ENCODE data around the gene TAAR6.
"Not testable (repeated sequence)": the region's sequence is repeated elsewhere in the genome, so short reads cannot be mapped to it uniquely, and the experiment has no call there.

TAAR6 gene

DNA sequence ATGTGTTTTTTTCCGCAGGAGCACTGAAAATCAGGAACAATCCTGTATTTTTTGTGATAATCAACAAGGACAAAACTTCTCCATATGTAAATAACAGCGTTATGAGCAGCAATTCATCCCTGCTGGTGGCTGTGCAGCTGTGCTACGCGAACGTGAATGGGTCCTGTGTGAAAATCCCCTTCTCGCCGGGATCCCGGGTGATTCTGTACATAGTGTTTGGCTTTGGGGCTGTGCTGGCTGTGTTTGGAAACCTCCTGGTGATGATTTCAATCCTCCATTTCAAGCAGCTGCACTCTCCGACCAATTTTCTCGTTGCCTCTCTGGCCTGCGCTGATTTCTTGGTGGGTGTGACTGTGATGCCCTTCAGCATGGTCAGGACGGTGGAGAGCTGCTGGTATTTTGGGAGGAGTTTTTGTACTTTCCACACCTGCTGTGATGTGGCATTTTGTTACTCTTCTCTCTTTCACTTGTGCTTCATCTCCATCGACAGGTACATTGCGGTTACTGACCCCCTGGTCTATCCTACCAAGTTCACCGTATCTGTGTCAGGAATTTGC, at the start of gene TAAR6:
TAAR6 (plus strand) TSS at position 102 of the 557 bp plus-strand sequence; CDS start at position 102, 0 bp downstream.
- no peak for DNase-seq (ENCODE audit: low spot score)

GRCh38 chr6:132520953-132521352, 49.2 kb upstream of the TAAR6 start:
- DNase-seq (ENCODE audit: low spot score): peak; percentile 20

- DNase-seq (ENCODE audit: low spot score): no peak
Measured at GRCh38 chr6:132524646-132525045, 45.5 kb upstream of the TAAR6 start.

- no peak for DNase-seq (ENCODE audit: low spot score)
Measured at GRCh38 chr6:132525866-132526265, 44.3 kb upstream of the TAAR6 start.

- DNase-seq (ENCODE audit: low spot score): no peak
Measured at GRCh38 chr6:132526461-132526860, 43.7 kb upstream of the TAAR6 start.

DNA sequence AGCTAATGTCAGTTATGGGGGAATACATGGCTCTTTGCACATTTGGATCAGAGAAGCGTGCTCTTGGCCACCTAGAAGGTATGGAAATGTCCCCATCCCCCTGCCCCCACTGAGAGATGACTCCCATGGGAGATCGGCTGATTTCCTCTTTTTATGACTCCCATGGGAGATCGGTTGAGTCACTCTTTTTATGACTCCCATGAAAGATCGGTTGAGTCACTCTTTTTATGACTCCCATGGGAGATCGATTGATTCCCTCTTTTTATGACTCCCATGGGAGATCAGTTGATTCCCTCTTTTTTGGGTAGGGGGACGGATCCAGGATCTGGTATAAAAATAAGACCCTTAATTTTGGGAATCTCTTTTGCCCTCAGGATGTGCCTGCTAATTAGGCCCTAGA, 42.3 kb upstream of the TAAR6 start:
- DNase-seq (ENCODE audit: low spot score): no peak

DNA sequence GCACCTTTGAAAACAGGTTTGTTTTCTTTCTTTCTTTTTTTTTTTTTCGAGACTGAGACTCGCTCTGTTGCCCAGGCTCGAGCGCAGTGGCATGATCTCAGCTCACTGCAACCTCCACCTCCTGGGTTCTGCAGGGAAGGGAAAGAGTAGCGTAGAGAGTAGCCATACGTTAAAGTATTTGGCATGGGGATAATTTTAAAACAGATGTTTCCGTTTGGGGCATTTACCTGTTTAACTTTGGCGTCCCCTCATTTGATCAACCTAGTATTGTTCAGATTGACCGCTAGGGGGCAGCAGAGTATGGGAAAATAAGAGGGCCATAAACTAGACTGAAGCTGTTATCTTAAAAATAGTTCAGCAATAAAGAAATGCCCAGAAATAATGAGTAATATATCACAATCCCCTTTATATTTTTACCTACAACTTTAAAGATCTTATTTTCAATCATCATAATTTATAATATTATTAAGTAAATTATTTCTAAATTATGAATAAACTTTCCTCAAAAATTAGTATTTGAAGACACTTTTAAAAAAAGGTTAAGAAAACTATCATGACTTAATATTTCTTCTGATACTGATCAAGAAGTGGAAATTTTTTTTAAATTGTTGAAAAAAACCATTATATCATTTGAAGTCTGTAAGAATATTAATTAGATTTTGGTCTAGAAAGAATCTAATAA, 39.7 kb upstream of the TAAR6 start:
- peak; percentile 34 for DNase-seq (ENCODE audit: low spot score)

GRCh38 chr6:132534546-132534945, 35.6 kb upstream of the TAAR6 start:
- not testable (repeated sequence) for DNase-seq (ENCODE audit: low spot score)

- DNase-seq (ENCODE audit: low spot score): no peak
Measured at GRCh38 chr6:132537145-132537544, 33.0 kb upstream of the TAAR6 start.

- no peak for DNase-seq (ENCODE audit: low spot score)
Measured at GRCh38 chr6:132537977-132538376, 32.1 kb upstream of the TAAR6 start, which contains the start of gene TAAR9. TAAR9 (plus strand) TSS chr6:132538277; CDS start chr6:132538290, 13 bp downstream.

GRCh38 chr6:132544826-132545225, 25.3 kb upstream of the TAAR6 start:
- DNase-seq (ENCODE audit: low spot score): no peak

- no peak for DNase-seq (ENCODE audit: low spot score)
Measured at GRCh38 chr6:132548746-132549463, 21.2 kb upstream of the TAAR6 start.

- no peak for DNase-seq (ENCODE audit: low spot score)
Measured at GRCh38 chr6:132551214-132551613, 18.9 kb upstream of the TAAR6 start.

GRCh38 chr6:132552372-132552771, 17.8 kb upstream of the TAAR6 start, which contains the start of gene TAAR8:
TAAR8 (plus strand) TSS chr6:132552672; CDS start chr6:132552693, 21 bp downstream.
- DNase-seq (ENCODE audit: low spot score): no peak

GRCh38 chr6:132560087-132560486, 10.0 kb upstream of the TAAR6 start:
- not testable (repeated sequence) for DNase-seq (ENCODE audit: low spot score)

- DNase-seq (ENCODE audit: low spot score): no peak
Measured at GRCh38 chr6:132566404-132566803, 3.7 kb upstream of the TAAR6 start.

DNA sequence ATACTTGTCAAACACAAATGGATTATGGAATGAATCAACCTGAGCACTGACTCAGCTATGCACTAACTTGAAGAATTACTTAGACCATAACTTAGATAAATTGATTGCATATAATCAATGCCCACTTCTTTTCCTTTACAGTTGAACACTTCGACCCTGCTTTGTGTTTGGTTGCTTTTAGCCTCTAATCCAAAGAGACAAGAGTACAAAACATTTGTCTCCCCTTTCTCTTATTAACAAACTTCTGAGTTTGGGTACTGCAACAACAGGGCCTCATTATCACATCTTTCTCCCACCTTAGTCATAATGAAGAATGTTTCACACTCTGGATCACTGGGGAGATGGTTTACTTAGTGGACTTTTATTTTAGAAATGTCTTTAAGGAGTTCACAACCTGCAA, 2.6 kb upstream of the TAAR6 start:
- DNase-seq (ENCODE audit: low spot score): no peak

DNA sequence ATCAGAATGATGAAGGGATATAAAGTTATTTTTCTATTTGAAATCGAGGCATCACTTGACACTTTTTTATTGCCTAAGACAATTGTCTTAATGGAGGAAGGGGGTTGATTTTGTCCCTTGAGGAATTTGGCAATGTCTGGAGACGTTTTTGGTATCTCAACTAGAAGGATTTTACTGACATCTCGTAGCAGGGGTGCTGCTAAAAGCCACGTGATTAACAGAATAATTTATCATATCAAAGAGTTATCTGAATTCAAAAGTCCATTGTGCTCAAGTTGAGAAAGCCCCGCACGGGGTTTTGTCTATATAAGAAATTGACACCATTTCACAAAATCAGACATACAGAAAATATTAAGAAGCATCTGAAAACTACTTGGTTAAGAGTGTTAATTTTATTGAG, 1.5 kb upstream of the TAAR6 start:
- DNase-seq (ENCODE audit: low spot score): no peak

DNA sequence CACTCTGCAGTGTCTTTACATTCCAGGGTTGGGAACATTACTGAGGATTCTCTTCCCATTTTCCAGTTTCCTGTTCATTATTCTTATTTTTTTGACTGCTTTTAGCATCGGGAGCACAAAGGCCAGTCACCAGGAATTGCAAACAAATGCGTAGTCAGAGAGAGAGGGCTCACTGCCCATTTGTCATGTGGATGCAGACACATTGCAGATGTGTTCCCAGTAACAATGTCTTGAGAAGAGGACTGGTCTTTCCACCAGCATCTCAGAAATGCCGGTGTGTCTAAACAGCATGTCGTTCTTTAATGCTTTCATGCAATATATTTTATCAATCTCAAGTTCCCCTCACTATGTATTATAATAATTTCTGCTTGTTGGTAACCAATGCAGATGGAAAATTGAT, 952 bp upstream of the TAAR6 start:
- no peak for DNase-seq (ENCODE audit: low spot score)

DNA sequence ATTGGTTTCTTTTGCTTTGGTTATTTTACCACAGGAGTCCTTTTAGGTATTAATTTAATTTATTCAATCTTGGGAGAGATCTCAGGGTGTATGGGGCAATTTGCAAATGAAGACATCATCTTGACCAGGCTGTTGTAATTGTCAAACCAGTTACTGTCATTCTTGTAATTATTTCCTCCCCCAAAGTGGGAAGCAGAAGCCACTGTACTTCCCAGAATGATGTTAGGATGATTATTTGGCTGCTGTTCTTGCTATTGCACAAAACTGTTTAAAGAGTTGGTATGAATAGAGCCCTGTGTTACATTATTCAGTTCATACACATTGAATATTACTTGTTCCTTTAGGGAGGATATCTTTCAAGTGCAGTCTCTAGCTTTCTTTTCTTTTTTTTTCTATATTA, 1.7 kb downstream of the TAAR6 start:
- no peak for DNase-seq (ENCODE audit: low spot score)

DNA sequence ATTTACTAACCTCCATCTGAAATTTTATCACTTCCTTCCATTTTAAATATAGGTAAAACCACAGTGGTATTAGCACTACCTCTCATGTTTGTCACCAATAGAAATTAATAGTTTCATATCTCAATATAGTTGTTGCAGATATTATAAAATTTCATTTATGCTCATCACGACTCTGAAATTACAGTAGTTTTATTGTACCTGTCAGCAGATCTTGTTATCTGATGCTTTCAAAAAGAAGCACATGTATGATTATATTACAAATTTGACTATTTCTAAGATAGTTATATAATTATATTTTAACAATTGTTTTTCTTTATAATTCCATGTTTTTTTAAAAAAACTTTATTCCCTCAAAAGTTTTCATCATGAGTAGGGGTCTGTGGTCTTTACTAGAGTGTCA, 14.6 kb downstream of the TAAR6 start:
- DNase-seq (ENCODE audit: low spot score): no peak

GRCh38 chr6:132587424-132587823, 17.3 kb downstream of the TAAR6 start:
- DNase-seq (ENCODE audit: low spot score): no peak

GRCh38 chr6:132589454-132589853, 19.3 kb downstream of the TAAR6 start, which contains the start of gene TAAR5:
TAAR5 (minus strand) TSS chr6:132589741; CDS start chr6:132589686, 55 bp downstream.
- DNase-seq (ENCODE audit: low spot score): no peak

All from AG20443 (cell line).